ENCODE results near the gene NMU.
"Not testable (repeated sequence)": the region's sequence is repeated elsewhere in the genome, so short reads cannot be mapped to it uniquely, and the experiment has no call there.

The NMU gene

DNA sequence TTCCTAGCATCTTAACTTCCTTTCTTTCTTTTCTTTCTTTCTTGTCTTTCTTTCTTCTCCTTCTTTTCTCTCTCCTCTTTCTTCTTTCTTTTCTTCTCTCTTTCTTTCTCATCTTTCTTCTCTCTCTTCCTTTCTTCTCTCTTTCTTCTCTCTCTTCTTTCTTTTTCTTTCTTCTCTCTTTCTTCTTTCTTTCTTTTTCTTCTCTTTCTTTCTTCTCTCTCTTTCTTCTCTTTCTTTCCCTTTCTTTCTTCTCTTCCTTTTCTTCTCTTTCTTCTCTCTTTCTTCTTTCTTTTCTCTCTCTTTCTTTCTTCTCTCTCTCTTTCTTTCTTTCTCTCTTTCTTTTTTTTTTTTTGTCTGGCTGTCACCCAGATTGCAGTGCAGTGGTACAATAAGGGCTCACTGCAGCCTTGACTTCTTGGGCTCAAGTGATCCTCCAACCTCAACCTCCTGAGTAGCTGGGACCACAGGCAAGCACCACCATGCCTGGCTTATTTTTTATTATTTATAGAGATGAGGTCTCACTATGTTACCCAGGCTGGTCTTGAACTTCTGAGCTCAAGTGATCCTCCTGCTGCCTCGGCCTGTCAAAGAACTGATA, 17.5 kb downstream of the NMU start:
- no peak for DNase-seq

DNA sequence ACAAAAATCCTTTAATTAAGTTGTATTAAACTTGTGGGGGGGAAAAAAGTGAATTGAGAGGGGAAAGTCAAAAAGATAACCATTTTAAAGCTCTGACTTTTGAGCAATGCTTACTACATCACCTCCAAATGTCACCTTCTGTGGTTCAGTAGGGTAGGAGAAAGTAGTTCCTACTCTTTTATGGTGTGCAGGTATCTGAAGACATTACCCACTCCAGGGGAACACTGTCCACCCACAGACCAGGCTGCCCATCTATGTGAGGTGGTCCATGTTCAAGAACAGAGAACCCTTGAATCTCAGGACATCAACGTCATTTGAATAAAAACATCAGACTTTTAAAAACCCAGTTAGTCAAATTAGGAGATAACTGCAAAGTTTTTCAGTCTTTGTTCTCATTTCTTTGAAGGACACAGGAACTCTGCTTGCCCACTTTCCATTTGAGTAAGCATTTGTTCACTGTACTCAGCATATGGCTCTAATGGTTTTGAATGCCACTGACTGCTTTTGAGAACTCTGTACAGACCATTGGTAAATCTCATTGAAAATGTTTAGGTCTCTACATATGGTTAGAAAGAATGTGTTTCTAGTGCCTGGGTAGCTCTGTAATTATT, 18.4 kb downstream of the NMU start:
- DNase-seq = no peak

DNA sequence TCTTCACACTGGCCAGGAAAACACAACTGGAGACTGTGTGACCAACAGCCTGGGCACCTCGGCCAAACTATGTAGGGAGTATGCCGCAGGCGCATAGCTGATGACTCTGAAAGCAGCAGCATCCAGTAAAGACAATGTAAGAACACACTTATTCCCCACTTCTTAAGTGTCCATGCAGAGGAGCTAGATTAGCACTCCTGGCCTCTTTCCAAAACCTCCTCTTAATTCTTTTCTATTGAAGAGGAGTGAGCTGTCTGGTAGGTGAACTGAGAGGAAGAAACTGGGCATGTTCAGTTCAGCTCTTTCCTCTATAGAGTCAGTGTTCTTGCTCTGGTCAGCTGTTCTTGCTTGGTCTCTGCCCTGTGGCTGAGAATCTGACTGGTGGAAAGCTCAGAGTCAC, 21.1 kb downstream of the NMU start:
- DNase-seq = no peak

DNA sequence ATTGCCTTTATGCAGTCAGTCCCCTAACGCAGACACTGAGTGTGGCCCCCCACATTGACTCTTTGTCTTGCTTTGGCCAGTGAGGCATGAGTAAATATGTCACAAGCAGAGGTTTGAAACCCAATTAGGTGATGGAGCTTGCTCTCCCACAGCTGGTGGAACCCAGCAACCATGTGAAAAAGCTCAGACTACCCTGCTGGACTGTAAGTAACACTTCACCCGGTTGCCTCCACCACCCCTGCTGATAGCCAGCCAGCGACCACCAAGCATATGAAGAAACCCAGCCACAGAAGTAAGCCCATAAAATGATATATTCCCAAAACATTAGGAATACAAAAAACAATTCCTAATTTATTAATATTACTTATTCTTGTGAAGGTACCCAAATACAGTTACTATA, 22.5 kb downstream of the NMU start:
- no peak for DNase-seq

DNA sequence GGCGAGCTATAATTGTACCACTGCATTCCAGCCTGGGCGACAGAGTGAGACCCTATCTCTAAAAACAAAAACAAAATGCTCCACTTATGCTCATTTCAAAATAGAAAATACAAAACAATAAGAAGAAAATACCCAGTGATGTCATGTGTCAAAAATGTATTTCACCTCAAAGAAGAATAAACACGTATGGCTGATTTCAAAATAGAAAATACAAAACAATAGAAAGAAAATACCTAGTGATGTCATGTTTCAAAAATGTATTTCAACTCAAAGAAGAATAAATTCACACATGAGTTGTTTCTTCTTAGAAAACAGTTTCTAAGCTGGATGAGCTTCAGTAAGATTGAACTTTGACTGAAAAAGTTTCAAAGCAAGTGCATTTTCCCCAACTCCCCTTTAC, 23.8 kb downstream of the NMU start:
- no peak for DNase-seq

DNA sequence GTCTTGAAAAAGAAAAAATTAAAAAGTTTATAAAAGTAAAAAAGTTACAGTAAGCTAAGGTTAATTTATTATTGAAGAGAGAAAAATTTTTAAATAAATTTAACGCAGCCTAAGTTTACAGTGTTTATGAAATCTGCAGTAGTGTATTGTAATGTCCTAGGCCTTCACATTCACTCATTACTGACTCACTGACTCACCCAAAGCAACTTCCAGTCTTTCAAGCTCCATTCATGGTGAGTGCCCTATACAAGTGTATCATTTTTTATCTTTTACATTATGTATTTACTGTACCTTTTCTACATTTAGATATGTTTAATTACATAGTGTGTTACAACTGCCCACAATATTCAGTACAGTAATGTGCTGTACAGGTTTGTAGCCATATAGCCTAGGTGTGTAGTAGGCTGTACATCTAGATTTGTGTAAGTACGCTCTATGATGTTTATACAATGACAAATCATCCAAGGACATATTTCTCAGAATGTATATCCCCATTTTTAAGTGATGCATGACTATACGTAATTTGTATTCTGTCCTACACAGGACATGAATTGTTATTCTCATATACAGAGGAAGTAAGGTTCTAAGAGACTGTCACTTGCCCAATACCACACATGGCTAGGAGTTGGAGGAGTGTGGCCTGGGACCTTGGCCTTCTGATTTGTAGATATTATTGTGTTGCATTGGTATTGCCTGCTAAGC, 24.6 kb downstream of the NMU start:
- no peak for DNase-seq

DNA sequence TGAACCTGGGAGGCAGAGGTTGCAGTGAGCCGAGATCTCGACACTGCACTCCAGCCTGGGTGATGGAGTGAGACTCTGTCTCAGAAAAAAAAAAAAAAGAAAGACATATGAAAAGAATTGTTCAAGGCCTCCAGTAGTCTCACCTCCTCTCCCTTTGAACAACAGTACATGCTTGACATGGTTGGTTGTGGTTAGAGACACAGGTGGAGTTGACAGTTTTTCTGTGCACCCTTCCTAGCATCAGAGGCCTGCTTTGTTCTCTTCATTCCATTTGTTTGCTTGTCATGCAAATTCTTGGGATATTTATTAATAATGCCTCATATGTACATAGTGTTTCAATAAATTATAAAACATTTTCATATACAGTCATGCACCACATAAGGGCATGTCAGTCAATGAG, 25.7 kb downstream of the NMU start:
- no peak for DNase-seq

DNA sequence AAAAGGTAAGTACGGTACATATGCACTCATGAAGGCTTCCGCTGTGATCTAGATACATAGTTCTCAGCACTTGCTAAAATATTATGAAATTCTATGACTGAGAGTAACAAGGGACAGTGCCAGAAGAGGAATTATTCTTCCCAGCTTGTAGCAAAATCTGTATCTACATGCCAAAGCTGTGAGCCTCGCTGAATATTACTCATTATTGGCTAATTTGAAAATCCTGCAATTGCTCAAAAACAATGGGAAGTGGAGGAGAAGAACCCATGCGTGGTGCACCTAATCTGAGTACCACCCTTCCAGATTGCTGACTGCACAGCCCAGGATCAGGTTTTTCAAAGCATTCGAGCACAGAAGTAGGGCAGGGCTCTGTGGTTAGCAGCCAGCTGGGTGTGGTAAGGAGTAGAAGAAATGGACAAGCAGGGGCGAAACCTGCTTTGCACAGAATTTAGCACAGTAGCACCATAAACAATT, 26.7 kb downstream of the NMU start:
- no peak for DNase-seq

DNA sequence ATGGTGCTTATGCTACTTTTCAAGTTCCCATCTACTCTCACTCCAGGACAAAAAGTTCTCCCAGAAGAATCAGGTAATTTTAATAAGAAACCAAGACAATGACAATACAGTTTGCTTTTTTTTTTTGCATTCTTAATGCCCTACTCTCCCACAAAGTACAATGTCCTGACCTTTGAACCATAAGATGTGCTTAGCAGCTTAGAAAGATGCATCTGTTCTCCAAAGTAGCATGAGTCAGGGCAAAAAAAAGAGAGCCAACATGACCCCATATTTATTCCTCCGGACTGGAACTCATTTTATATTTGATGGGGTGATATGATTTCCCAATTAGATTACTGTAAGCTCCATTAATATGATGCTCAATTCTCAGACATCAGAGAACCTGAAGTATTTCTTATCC, 27.5 kb downstream of the NMU start:
- no peak for DNase-seq

DNA sequence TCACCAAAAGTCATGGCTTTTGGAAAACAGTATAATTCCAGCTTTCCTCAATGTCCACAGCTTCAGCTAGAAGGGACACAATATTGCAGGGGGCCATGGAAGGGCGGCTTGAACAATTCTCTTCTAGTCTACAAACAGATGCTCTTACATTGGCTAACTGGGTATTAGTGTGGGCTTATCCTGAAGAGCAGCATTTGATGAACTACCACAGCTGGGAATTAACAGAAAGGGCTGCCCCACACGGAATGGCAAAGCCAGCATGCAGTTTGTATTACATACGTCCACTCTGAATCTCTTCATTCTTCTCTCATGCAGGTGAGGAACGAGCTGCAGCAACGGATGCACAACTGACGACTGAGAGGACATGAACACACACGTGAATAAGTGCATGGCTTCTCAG, 31.1 kb downstream of the NMU start:
- DNase-seq = no peak

DNA sequence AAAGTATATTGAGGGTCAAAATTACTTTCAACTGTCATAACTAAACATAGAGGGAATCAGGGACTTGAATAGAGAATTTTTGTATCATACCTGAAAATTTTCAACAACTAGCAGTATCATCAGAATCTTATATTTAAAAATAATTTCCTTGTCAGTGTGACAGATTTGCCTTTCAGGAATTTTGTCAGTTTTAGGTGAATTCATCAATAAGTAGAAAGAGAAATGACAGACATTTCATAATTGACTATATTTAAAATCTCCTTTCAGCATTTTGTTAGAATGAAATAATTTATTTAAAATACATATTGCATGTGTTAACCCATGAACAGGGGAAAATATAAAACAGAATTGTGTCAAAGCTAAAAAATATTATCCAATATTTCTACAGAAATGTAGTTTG, 35.5 kb downstream of the NMU start:
- DNase-seq = no peak

DNA sequence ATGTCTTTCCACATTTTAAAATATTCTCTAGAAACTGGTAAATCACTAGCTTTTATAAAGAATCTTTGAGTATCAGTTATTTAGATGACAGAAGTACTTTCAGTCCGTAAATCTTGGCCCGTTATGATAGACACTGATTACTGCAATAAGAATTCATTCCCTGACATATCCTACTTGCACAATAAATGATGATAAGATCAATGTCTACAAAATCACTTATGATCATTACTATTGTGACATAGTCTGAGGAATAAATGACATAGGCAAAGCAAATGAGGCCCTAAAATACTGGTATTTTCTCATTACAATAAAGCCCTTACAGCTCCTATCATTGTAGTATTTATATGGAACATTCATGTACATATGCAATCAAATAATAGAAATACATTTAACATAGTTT, 37.5 kb downstream of the NMU start:
- DNase-seq = no peak

DNA sequence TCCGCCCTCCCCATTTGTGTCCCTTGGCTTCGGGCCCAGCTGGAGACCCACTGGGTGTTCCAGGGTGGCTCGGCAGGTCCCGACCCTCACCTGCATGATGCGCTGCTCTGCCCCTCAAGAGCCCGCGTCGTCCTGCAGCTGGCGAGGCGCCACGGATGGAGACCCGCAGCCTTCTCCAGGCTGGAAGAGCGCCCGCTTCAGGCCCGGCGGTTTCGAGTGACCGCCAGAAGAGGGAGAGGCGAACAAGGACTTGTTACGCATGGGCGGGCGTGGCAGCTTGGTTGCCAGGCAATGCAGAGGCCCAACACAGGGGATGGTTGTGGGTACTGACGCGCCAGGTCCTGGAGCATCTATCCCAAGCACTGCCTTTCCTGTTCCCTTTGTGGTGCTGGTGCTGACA, 44.1 kb downstream of the NMU start, which contains the start of gene PDCL2:
Gene PDCL2 (minus strand): TSS at position 232 of the 400 bp plus-strand sequence. CDS start 136 bp downstream, at position 96.
- no peak for DNase-seq

DNA sequence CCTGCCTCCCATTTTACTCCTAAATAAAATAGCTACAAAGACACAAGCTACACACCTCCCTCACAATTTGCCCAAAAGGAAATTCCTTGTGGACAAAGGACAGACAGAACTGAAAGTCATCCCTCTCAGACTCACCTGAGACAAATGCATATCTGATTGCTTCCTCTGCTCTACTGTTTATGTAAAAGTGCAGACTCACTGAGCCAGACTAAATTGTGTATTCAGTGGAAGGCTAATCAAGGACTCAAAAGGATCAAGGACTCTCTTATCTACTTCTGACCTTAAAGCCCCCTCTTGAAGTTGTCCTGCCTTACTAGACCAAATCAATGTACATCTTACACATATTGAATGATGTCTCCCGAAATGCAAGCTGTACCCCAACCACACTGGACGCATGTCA, 47.9 kb downstream of the NMU start:
- DNase-seq = no peak

DNA sequence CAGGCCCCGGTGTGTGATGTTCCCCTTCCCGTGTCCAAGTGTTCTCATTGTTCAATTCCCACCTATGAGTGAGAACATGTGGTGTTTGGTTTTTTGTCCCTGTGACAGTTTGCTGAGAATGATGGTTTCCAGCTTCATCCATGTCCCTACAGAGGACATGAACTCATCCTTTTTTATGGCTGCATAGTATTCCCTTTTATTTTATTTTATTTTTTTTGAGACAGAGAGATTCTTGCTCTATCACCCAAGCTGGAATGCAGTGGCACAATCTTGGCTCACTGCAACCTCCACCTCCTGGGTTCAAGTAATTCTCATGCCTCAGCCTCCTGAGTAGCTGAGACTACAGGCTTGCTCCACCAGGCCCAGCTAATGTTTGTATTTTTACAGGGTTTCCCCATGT, 53.3 kb downstream of the NMU start:
- not testable (repeated sequence) for DNase-seq

DNA sequence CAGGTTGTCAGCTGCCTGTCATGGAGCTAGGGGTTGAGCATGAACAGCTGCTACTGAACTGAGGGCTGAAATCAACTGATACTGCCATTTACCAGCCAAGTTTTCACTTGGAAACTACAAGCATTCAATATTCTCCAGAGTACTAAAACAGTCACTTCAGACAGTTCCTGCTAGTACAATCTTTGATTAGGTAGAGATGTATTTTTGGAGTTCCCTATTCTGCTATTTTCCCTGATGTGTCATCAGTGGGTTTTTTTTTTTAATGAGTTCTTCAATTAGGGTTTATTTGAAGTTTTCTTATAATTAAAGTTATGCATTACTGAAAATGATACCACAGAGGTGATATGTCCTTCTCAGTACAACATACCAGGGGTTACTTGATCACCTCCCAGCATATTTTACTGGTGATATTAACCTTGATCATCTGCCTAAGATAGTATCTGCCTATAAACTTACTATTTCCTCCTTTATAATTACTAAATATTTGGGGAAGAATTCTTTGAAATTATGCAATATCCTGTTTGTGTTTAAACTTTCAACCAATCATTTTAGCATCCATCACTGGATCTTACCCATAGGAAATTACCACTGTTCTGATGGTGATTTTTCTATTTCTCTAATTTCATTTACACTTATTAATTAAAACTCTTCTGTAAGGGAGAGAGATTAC, 57.6 kb downstream of the NMU start:
- DNase-seq = no peak

DNA sequence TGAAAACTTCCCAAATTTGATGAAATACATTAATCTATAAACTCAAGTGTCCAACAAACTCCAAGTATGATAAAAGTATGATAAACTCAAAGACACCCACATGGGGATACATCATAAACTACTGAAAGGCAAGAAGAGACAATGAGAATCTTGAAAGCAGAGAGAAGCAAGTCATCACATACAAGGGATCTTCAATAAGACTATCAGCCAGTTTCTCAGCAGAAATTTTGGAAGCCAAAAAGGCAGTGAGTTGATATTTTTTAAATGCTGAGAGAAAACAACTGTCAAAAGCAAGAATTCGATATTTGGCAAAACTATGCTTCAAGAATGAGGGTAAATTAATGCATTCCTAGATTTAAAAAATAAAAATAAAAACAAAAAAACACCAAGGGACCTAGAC, 60.6 kb downstream of the NMU start:
- no peak for DNase-seq

DNA sequence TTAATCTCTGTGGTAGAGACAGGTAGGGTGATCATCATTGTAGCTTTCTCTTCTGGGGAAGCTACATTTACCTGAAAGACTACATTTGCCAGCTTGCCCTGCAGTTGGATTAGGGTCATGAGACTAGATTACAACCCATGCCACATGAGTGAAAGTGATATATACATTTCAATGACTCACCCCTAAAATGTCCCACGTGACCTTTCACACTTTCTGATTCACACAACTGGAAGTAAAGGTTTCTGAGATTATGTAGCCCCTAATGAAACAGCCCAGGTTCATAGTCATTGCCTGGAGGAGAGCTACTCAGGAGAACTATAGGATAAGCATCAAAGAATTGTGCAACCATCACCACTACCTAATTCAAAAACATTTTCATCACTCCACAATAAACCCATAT, 61.8 kb downstream of the NMU start:
- DNase-seq = no peak

DNA sequence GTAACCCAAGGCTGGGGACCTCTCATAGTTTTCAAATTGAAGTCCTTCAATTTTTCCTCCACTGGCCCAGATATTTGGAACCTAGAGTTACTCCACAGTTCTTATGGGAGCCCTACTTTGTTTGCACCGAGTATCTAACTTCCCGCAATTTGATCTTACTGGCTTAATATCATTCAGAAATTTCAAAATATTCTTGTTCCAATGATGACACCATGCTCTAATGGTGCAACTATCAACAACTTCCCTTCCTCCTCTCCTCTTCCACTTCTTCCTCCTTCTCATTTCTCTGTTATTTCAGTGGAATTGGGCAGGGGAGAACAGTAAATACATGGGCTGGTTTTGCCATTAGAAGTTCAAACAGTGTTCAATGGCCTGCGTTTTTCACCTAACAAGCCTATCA, 64.3 kb downstream of the NMU start:
- DNase-seq = no peak

DNA sequence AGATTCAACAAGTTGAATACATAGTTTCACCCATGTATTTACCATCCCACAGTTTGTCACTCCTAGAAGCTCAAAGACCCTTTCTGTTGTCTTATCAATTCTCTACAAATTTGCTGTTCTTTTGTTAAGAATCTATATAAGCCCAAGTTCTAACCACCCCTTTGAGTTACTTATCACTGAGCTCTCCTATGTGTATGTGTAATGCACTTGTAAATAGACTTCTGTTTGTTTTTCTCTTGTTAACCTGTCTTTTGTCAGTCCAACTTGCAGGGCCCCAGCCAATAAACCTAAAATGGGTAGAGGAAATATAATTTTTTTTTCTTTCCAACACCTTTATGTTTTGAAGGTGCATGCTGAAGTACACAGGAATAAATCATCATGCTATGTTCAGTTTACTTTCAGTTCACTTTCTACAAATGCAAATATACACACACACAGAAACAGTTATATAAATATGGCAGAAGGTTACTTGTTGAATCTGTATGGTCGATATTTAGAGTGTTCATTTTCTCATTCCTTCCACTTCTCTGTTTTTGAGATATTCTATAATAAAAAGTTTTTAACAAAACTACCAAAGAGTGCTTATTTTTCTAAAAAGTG, 67.1 kb downstream of the NMU start:
- no peak for DNase-seq

DNA sequence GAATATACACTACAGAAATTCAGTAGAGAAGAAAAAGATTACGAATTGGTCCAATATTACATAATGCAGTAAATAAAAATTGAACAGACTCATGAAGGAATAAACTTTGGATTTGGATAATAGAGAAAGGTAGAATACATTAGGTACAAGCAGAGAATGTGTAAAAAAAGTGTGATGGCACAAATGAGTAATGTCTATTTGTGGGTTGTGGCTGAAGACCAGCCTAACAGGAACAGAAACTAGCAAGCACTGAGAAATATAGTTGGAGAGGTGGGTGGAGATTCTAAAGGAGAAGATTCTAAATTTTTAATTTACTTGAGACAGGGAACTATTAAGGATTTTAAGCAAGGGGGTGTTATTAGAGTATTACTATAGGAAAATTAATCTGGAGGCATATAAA, 74.2 kb downstream of the NMU start:
- DNase-seq = no peak

DNA sequence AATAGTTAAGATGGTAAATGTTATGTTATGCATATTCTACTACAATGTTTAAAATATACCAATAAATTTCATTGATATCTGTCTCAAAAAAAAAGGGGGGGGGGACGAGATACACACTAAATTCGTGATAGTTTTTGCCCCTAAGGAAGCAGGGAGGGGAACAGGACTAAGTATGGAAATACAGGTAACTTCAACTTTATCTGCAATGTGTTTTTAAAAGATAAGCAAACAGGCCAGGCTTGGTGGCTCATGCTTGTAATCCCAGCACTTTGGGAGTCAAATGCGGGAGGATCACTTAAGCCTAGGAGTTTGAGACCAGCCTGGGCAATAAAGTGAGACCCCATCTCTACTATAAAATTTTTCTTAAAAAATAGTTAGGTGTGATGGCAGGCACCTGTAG, 76.0 kb downstream of the NMU start:
- no peak for DNase-seq

DNA sequence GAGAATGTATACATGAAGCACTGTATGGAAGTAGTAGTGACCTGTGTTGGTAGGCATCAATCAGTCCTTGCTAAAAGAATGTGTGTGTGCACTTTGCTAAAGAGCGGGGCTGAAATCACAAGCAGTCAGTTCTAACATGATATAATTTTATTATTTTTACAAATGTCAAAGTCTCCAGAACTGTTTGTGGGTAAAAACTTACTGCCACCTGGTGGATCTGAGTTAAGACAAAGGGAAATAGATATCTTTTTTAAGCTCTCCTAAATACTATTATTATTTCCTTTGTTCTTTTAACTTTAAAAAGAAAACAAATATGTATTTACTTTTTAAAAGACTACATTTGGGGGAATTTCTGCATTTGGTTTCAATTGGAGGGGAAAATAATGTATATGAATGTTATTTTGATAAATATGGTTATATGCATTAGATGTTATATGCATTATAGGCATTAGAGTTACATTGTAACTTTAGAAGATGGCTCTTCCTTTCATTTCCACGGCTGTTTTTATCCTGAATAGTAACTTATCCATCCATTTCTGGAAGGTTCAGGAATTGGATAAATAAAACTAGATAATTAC, 81.6 kb downstream of the NMU start:
- DNase-seq = no peak

All from stimulated activated CD4-positive, alpha-beta T cell treated with anti-CD3 and anti-CD28 coated beads, Interleukin-4, amount 100 ng/mL, for 4 hours (primary cell).